Liver (tissue), 9 donors: ENCODE measurements around the gene LIG1. TPM values are rescaled to one million over a fixed set of nuclear protein-coding genes. Genes with fewer than 3 reads are reported as not detected.

Experiments used
- DNase-seq: peaks from one replicate; pipeline ENCODE4 v3.0.0-alpha.2; 2017; ENCODE audit warnings: low spot score
- H3K27ac ChIP-seq, 2 donors: one replicate each; pipeline ENCODE4 v1.7.0; 2013; ENCODE audit warnings: inconsistent platforms in 2 of 2, low read length in 2 of 2, control low read depth in 1 of 2, low read depth in 1 of 2, mild to moderate bottlenecking in 1 of 2
- H3K27me3 ChIP-seq, 4 donors: one replicate each; pipeline versions ENCODE4 v1.6.1 to v1.7.0; 2013; ENCODE audit warnings: low read length in 3 of 4, inconsistent platforms in 1 of 4, mild to moderate bottlenecking in 1 of 4, moderate library complexity in 1 of 4; ENCODE audit not compliant: control insufficient read depth in 4 of 4, insufficient read depth in 4 of 4
- H3K36me3 ChIP-seq, 4 donors: one replicate each; pipeline versions ENCODE4 v1.6.1 to v1.7.0; 2013; ENCODE audit warnings: low read length in 3 of 4, mild to moderate bottlenecking in 3 of 4, low read depth in 1 of 4, moderate library complexity in 1 of 4; ENCODE audit not compliant: control insufficient read depth in 4 of 4, insufficient read depth in 3 of 4
- H3K4me1 ChIP-seq, 4 donors: one replicate each; pipeline versions ENCODE4 v1.6.1 to v1.7.0; 2013; ENCODE audit warnings: low read length in 3 of 4, mild to moderate bottlenecking in 3 of 4, moderate library complexity in 1 of 4; ENCODE audit not compliant: control insufficient read depth in 4 of 4, insufficient read depth in 4 of 4
- H3K4me3 ChIP-seq, 3 donors: one replicate each; pipeline versions ENCODE4 v1.6.1 to v1.7.0; 2013; ENCODE audit warnings: low read length in 3 of 3, control low read depth in 1 of 3, low read depth in 1 of 3, mild to moderate bottlenecking in 1 of 3
- H3K9ac ChIP-seq, 2 donors: one replicate each; pipeline ENCODE4 v1.7.0; 2013; ENCODE audit warnings: low read length in 2 of 2, mild to moderate bottlenecking in 2 of 2, moderate library complexity in 2 of 2, control low read depth in 1 of 2, low read depth in 1 of 2
- H3K9me3 ChIP-seq, 4 donors: one replicate each; pipeline versions ENCODE4 v1.6.1 to v1.7.0; 2013; ENCODE audit warnings: low read length in 3 of 4; ENCODE audit not compliant: control insufficient read depth in 4 of 4
- EGR1 ChIP-seq, 2 donors: IDR thresholded peaks; 2 replicates each; pipeline ENCODE4 v1.6.1; 2016 to 2018; ENCODE audit warnings: antibody characterized with exemption in 2 of 2, low read depth in 2 of 2
- FOXA1 ChIP-seq: IDR thresholded peaks from 2 replicates; pipeline ENCODE4 v1.6.1; 2016; ENCODE audit warnings: antibody characterized with exemption
- FOXA2 ChIP-seq: IDR thresholded peaks from 2 replicates; pipeline ENCODE4 v1.6.1; 2016; ENCODE audit warnings: antibody characterized with exemption
- GABPA ChIP-seq, 2 donors: IDR thresholded peaks in 1 of 2; conservative IDR thresholded peaks in 1 of 2; 2 replicates each; pipeline ENCODE4 v1.6.1; 2016; ENCODE audit warnings: antibody characterized with exemption in 2 of 2, mild to moderate bottlenecking in 1 of 2, moderate library complexity in 1 of 2
- HNF4A ChIP-seq, 2 donors: conservative IDR thresholded peaks; 2 replicates each; pipeline ENCODE4 v1.6.1; 2016; ENCODE audit warnings: antibody characterized with exemption in 2 of 2, mild to moderate bottlenecking in 2 of 2
- HNF4G ChIP-seq: IDR thresholded peaks from 2 replicates; pipeline ENCODE4 v1.6.1; 2016; ENCODE audit warnings: antibody characterized with exemption
- JUND ChIP-seq, 2 donors: IDR thresholded peaks; 2 replicates each; pipeline ENCODE4 v1.6.1; 2016; ENCODE audit warnings: antibody characterized with exemption in 2 of 2
- NR2F2 ChIP-seq: IDR thresholded peaks from 2 replicates; pipeline ENCODE4 v1.6.1; 2016; ENCODE audit warnings: antibody characterized with exemption
- RAD21 ChIP-seq, 2 donors: IDR thresholded peaks; 2 replicates each; pipeline ENCODE4 v1.6.1; 2016; ENCODE audit warnings: antibody characterized with exemption in 2 of 2, mild to moderate bottlenecking in 2 of 2
- RXRA ChIP-seq, 2 donors: IDR thresholded peaks; 2 replicates each; pipeline ENCODE4 v1.6.1; 2017 to 2018; ENCODE audit warnings: antibody characterized with exemption in 2 of 2, mild to moderate bottlenecking in 1 of 2
- SP1 ChIP-seq: IDR thresholded peaks from 2 replicates; pipeline ENCODE4 v1.6.1; 2018; ENCODE audit warnings: antibody characterized with exemption, mild to moderate bottlenecking
- TAF1 ChIP-seq: conservative IDR thresholded peaks from 2 replicates; pipeline ENCODE4 v1.6.1; 2016; ENCODE audit warnings: antibody characterized with exemption, mild to moderate bottlenecking
- YY1 ChIP-seq: IDR thresholded peaks from 2 replicates; pipeline ENCODE4 v1.6.1; 2016; ENCODE audit warnings: antibody characterized with exemption, mild to moderate bottlenecking
- WGBS: extraction: QIAGEN DNeasy Blood & Tissue Kit; methylation state at CpG from one replicate; pipeline ENCODE4 v1.1.7; 2013; 5-methylcytosine and 5-hydroxymethylcytosine counted together
- polyA plus RNA-seq, 2 donors: library from polyadenylated mRNA; stranded (reverse) in 1 of 2; unstranded in 1 of 2; fragments of 200-250 nt in 1 of 2; fragments of >200 nt in 1 of 2; fragmentation: Nextera tagmentation in 1 of 2; extraction: Ambion mirVana in 1 of 2; gene quantifications; one replicate each; pipeline versions ENCODE4 v1.2.1 to v1.2.3, GENCODE V29; 2013 to 2015
- total RNA-seq, 2 donors: library from RNA; depleted of rRNA; stranded (reverse); fragments of >200 nt; gene quantifications; one replicate each; pipeline ENCODE4 v1.2.3, GENCODE V29; 2014
- TF ChIP-seq, protein P1 (sequence below): fragments of 150-350 bp; IDR thresholded peaks from 2 replicates; pipeline ENCODE4 v1.5.1; 2017; ENCODE audit warnings: improper control_type of control experiment, low read depth, low read length; ENCODE audit not compliant: missing input control
- TF ChIP-seq, protein P2 (sequence below): IDR thresholded peaks from 2 replicates; pipeline ENCODE4 v1.6.1; 2016; ENCODE audit warnings: antibody characterized with exemption
- TF ChIP-seq, protein P3 (sequence below): IDR thresholded peaks from 2 replicates; pipeline ENCODE4 v1.6.1; 2016; ENCODE audit warnings: antibody characterized with exemption
- TF ChIP-seq, protein P4 (sequence below): IDR thresholded peaks from 2 replicates; pipeline ENCODE4 v1.6.1; 2016; ENCODE audit warnings: antibody characterized with exemption, mild to moderate bottlenecking
- TF ChIP-seq, protein P5 (sequence below): IDR thresholded peaks from 2 replicates; pipeline ENCODE4 v1.6.1; 2016; ENCODE audit warnings: antibody characterized with exemption
- donor health status: healthy.
- donor health status: healthy.
- donor health status: healthy.
- donor health status: healthy.
- donor health status: healthy.

LIG1 gene
- total and polyA plus RNA-seq, 4 donors, result 6.3 to 61.5 (median 7.1) TPM

DNA sequence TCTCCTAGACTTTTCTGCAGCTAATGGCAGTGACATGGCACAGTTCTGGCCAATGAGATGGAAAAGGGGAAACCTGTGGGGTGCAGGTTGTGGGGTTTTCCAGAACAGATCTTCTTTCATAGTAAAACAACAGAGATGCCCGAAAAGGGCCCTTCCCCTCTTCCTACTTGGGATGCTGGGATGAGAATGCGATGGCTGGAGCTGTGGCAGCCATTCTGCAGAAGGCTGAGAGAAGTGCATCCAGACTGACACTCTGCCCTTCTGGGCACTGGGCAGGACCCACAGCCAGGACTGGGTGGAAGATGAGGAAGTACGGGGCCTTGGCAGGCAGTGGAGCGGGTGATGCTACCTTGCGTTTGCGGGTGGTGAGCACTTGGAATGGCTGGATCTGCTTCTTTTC is 42.6 kb downstream of the LIG1 start:
- H3K9ac ChIP-seq, result no peak overlapping the region
- no peaks in the 10 kb centered on the region for H3K27me3 ChIP-seq
- H3K36me3 ChIP-seq, result peaks cover 2 to 28% (median 7%) of the 10 kb centered on the region in 4 donors
- H3K4me3 ChIP-seq, result no peak overlapping the region
- 98% methylated on average over 6 of the region's 6 CpGs for WGBS
- H3K27ac ChIP-seq, result no peak overlapping the region
- no peaks in the 10 kb centered on the region for H3K4me1 ChIP-seq
- DNase-seq, result no peak
- H3K9me3 ChIP-seq, result no peaks in the 10 kb centered on the region
- no peak for TF ChIP-seq NR2F2
- TF ChIP-seq, protein P1, sequence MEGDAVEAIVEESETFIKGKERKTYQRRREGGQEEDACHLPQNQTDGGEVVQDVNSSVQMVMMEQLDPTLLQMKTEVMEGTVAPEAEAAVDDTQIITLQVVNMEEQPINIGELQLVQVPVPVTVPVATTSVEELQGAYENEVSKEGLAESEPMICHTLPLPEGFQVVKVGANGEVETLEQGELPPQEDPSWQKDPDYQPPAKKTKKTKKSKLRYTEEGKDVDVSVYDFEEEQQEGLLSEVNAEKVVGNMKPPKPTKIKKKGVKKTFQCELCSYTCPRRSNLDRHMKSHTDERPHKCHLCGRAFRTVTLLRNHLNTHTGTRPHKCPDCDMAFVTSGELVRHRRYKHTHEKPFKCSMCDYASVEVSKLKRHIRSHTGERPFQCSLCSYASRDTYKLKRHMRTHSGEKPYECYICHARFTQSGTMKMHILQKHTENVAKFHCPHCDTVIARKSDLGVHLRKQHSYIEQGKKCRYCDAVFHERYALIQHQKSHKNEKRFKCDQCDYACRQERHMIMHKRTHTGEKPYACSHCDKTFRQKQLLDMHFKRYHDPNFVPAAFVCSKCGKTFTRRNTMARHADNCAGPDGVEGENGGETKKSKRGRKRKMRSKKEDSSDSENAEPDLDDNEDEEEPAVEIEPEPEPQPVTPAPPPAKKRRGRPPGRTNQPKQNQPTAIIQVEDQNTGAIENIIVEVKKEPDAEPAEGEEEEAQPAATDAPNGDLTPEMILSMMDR, result no peak
- TF ChIP-seq YY1, result no peak
- TF ChIP-seq HNF4A (conservative IDR thresholded peaks at IDR 0.05), result no peak
- TF ChIP-seq RAD21 (IDR thresholded peaks at IDR 0.05), result no peak
- no peak for TF ChIP-seq JUND (IDR thresholded peaks at IDR 0.05)
- TF ChIP-seq SP1, result no peak

DNA sequence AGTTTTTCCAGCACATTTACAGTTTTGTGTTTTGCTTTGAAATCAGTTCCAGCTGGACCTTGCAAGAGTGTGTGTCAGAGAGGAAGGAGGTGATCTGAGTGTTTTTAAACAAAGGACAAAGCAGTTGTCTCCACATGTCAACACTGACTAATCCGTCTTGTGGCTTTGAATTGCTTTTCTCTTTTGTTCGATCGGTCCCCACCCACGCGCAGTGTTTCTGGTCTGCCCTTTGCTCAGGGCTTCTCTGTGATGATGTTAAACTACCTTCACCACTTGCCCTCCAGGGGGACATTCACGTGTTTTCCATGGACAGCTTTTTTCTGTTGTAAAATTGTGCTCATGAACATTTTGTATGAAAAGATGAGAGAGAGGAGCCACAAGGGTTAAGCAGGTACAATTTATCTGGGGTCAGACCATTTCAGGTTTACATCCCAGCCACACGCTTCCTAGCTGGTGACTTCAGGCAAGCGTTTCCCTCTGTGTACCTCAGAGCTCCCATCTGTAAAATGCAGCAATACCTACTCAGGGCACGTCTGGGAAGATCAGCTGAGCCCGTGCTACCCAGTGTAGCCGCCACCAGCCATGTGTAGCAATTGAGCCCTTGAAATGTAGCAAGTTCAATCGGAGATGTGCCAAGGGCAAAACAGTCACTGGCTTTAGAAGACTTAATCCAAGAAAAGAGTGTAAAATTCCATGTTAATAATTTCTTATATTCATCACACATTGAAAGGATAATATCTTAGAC is 46.1 kb downstream of the LIG1 start:
- no peak overlapping the region for H3K9ac ChIP-seq
- H3K27me3 ChIP-seq, result no peaks in the 10 kb centered on the region
- H3K4me3 ChIP-seq, result no peak overlapping the region
- H3K9me3 ChIP-seq, result no peaks in the 10 kb centered on the region
- no peak for DNase-seq
- H3K4me1 ChIP-seq, result no peaks in the 10 kb centered on the region
- H3K27ac ChIP-seq, result no peak overlapping the region
- 76% methylated on average over 12 of the region's 12 CpGs for WGBS
- peaks cover 0 to 25% (median 5%) of the 10 kb centered on the region in 4 donors for H3K36me3 ChIP-seq
- TF ChIP-seq JUND (IDR thresholded peaks at IDR 0.05), result no peak
- TF ChIP-seq FOXA2, result no peak
- TF ChIP-seq, protein P2, sequence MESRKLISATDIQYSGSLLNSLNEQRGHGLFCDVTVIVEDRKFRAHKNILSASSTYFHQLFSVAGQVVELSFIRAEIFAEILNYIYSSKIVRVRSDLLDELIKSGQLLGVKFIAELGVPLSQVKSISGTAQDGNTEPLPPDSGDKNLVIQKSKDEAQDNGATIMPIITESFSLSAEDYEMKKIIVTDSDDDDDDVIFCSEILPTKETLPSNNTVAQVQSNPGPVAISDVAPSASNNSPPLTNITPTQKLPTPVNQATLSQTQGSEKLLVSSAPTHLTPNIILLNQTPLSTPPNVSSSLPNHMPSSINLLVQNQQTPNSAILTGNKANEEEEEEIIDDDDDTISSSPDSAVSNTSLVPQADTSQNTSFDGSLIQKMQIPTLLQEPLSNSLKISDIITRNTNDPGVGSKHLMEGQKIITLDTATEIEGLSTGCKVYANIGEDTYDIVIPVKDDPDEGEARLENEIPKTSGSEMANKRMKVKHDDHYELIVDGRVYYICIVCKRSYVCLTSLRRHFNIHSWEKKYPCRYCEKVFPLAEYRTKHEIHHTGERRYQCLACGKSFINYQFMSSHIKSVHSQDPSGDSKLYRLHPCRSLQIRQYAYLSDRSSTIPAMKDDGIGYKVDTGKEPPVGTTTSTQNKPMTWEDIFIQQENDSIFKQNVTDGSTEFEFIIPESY, result no peak
- TF ChIP-seq TAF1, result no peak
- no peak for TF ChIP-seq NR2F2
- TF ChIP-seq HNF4A (conservative IDR thresholded peaks at IDR 0.05), result no peak
- TF ChIP-seq, protein P3, sequence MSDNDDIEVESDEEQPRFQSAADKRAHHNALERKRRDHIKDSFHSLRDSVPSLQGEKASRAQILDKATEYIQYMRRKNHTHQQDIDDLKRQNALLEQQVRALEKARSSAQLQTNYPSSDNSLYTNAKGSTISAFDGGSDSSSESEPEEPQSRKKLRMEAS, result no peak
- TF ChIP-seq SP1, result no peak
- TF ChIP-seq FOXA1, result no peak
- TF ChIP-seq EGR1 (IDR thresholded peaks at IDR 0.05; ENCODE audit: low read depth in 2 of 2), result no peak
- TF ChIP-seq, protein P4, sequence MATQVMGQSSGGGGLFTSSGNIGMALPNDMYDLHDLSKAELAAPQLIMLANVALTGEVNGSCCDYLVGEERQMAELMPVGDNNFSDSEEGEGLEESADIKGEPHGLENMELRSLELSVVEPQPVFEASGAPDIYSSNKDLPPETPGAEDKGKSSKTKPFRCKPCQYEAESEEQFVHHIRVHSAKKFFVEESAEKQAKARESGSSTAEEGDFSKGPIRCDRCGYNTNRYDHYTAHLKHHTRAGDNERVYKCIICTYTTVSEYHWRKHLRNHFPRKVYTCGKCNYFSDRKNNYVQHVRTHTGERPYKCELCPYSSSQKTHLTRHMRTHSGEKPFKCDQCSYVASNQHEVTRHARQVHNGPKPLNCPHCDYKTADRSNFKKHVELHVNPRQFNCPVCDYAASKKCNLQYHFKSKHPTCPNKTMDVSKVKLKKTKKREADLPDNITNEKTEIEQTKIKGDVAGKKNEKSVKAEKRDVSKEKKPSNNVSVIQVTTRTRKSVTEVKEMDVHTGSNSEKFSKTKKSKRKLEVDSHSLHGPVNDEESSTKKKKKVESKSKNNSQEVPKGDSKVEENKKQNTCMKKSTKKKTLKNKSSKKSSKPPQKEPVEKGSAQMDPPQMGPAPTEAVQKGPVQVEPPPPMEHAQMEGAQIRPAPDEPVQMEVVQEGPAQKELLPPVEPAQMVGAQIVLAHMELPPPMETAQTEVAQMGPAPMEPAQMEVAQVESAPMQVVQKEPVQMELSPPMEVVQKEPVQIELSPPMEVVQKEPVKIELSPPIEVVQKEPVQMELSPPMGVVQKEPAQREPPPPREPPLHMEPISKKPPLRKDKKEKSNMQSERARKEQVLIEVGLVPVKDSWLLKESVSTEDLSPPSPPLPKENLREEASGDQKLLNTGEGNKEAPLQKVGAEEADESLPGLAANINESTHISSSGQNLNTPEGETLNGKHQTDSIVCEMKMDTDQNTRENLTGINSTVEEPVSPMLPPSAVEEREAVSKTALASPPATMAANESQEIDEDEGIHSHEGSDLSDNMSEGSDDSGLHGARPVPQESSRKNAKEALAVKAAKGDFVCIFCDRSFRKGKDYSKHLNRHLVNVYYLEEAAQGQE, result no peak
- TF ChIP-seq, protein P1, result no peak
- no peak for TF ChIP-seq YY1
- TF ChIP-seq RXRA (IDR thresholded peaks at IDR 0.05), result no peak
- TF ChIP-seq GABPA (IDR thresholded peaks at IDR 0.05 in 1 of 2, conservative IDR thresholded peaks at IDR 0.05 in 1 of 2), result no peak
- TF ChIP-seq RAD21 (IDR thresholded peaks at IDR 0.05), result no peak
- TF ChIP-seq, protein P5, sequence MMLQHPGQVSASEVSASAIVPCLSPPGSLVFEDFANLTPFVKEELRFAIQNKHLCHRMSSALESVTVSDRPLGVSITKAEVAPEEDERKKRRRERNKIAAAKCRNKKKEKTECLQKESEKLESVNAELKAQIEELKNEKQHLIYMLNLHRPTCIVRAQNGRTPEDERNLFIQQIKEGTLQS, result no peak
- TF ChIP-seq HNF4G, result no peak
